ENCODE results near the gene HSPBAP1.

DNA sequence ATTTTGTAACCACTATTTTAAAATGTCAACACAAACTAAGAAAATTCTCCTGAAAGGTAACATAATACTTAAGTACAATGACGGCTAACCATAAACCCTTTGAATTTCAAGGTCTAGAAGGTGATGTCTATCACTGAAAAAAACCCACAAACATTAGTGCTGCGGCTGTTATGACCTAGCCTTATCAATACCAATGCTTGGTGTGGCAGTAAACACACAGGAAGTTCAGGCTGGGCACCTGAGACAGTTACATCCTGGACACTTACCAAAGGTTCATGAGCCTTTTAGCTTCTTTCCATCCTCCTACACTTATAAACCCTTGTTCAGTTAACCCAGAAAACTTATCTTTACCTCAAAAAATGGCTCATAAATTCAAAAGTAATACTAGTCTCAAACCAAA, 5.8 kb downstream of the HSPBAP1 start:
- TF ChIP-seq, protein P1, sequence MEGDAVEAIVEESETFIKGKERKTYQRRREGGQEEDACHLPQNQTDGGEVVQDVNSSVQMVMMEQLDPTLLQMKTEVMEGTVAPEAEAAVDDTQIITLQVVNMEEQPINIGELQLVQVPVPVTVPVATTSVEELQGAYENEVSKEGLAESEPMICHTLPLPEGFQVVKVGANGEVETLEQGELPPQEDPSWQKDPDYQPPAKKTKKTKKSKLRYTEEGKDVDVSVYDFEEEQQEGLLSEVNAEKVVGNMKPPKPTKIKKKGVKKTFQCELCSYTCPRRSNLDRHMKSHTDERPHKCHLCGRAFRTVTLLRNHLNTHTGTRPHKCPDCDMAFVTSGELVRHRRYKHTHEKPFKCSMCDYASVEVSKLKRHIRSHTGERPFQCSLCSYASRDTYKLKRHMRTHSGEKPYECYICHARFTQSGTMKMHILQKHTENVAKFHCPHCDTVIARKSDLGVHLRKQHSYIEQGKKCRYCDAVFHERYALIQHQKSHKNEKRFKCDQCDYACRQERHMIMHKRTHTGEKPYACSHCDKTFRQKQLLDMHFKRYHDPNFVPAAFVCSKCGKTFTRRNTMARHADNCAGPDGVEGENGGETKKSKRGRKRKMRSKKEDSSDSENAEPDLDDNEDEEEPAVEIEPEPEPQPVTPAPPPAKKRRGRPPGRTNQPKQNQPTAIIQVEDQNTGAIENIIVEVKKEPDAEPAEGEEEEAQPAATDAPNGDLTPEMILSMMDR (conservative IDR thresholded peaks at IDR 0.05; ENCODE audit: low read length): no peak
- TF ChIP-seq EZH2phosphoT487 (IDR thresholded peaks at IDR 0.05; ENCODE audit: borderline replicate concordance): no peak
